Suprapubic skin (tissue), 4 donors: ENCODE data around the gene CLEC4F.

Source experiments
- CTCF ChIP-seq, 2 donors: fragments of 200-600 bp in 1 of 2; fragments of 450-650 bp in 1 of 2; sonication (generic) in 1 of 2; IDR thresholded peaks; one replicate each; pipeline ENCODE4 v1.5.1; 2016 to 2019; ENCODE audit warnings: antibody characterized with exemption in 2 of 2, mild to moderate bottlenecking in 1 of 2, moderate library complexity in 1 of 2
- EP300 ChIP-seq: sonication (generic); formaldehyde crosslinking; IDR thresholded peaks from one replicate; pipeline ENCODE4 v1.6.1; 2017; ENCODE audit warnings: antibody characterized with exemption
- POLR2A ChIP-seq, 2 donors: fragments of 450-650 bp; IDR thresholded peaks; one replicate each; pipeline ENCODE4 v1.6.1; 2017; ENCODE audit warnings: antibody characterized with exemption in 2 of 2, mild to moderate bottlenecking in 2 of 2, moderate library complexity in 2 of 2
- POLR2AphosphoS5 ChIP-seq, 3 donors: sonication (generic); formaldehyde crosslinking; IDR thresholded peaks; one replicate each; pipeline ENCODE4 v1.6.1; 2017; ENCODE audit warnings: antibody characterized with exemption in 3 of 3

DNA sequence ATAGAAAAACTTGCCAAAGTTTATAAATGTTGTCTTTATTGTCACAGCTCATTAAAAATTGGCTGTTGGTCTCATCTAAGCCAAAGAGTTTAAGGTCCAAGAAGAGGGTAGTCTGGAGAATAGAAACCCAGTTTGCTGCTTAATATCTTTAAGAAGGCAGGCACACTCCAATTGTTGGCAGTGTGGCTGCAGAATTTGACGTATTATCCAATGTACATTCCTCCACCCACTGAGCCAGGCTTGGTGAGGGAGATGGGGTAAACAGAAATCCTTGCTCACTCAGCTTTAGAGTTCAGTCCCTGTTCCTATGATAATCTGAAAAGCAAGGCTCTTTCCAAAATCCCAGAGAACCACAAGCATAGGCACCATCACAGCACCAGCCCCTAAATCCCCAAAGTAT, 41.7 kb downstream of the CLEC4F start:
- TF ChIP-seq CTCF (IDR thresholded peaks at IDR 0.05): no peak
- TF ChIP-seq EP300: no peak
- TF ChIP-seq POLR2A (IDR thresholded peaks at IDR 0.05): no peak
- TF ChIP-seq POLR2AphosphoS5 (IDR thresholded peaks at IDR 0.05): no peak
